ENCODE results near the gene RPL10.

DNA sequence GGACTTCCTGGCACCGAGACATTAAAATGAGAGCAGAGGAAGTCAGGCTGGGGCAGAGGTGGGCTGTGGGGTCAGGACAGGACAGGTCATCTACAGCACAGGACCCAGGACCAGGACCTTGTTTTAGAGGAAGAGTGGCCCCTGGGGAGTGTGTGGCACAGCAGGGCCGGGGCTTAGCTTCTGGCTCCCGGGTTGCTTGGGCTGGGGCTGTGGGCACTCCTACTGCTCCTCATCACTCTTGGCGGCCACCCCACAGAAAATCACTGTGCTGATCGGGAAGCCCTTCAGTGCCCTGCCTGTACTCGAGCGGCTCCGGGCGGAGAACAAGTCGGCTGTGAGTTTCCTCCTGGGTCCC lies 22.2 kb downstream of the RPL10 start:
- TF ChIP-seq, protein P1, sequence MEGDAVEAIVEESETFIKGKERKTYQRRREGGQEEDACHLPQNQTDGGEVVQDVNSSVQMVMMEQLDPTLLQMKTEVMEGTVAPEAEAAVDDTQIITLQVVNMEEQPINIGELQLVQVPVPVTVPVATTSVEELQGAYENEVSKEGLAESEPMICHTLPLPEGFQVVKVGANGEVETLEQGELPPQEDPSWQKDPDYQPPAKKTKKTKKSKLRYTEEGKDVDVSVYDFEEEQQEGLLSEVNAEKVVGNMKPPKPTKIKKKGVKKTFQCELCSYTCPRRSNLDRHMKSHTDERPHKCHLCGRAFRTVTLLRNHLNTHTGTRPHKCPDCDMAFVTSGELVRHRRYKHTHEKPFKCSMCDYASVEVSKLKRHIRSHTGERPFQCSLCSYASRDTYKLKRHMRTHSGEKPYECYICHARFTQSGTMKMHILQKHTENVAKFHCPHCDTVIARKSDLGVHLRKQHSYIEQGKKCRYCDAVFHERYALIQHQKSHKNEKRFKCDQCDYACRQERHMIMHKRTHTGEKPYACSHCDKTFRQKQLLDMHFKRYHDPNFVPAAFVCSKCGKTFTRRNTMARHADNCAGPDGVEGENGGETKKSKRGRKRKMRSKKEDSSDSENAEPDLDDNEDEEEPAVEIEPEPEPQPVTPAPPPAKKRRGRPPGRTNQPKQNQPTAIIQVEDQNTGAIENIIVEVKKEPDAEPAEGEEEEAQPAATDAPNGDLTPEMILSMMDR (conservative IDR thresholded peaks at IDR 0.05; ENCODE audit: low read depth, low read length) = no peak
- TF ChIP-seq EZH2 (IDR thresholded peaks at IDR 0.05; ENCODE audit: borderline replicate concordance, low read depth, low read length, poor library complexity, severe bottlenecking) = no peak

Measured in A673 (cell line).